IMR-90 (cell line): ENCODE measurements around the gene D2HGDH. TPM values are rescaled to one million over a fixed set of nuclear protein-coding genes. Genes with fewer than 3 reads are reported as not detected.

Experiments
- ATAC-seq: fragments of 200-7000 bp; cut with Tn5 transposase; 2 replicates; pipeline ENCODE4 v1.9.1; 2020; ENCODE audit warnings: low read depth, mild to moderate bottlenecking, moderate library complexity
- BruUV-seq: library from RNA; stranded (reverse); fragments of 400-500 nt; replicated peaks from 2 replicates; lab custom pipeline; 2021; lab: Mats Ljungman, UMichigan
- CTCF ChIA-PET: fragments of 300-600 bp; formaldehyde crosslinking; extraction: SDS; loops from one replicate; lab custom pipeline; 2021; ENCODE audit warnings: antibody characterized with exemption; lab: Yijun Ruan, JAX
- POLR2A ChIA-PET: fragments of 300-600 bp; sonication (Branson Sonifier 250); formaldehyde crosslinking; loops from one replicate; lab custom pipeline; 2022; ENCODE audit warnings: antibody characterized with exemption; ENCODE audit not compliant: unreplicated experiment; lab: Charles Lee
- DNase-seq: peaks from one replicate; pipeline ENCODE4 v3.0.0; 2013
- H2AFZ ChIP-seq: replicated peaks from 2 replicates; pipeline ENCODE3; 2013; ENCODE audit warnings: low read length, mild to moderate bottlenecking; ENCODE audit not compliant: poor library complexity
- H2AK5ac ChIP-seq: 2 replicates; pipeline ENCODE4 v1.6.1; 2013; ENCODE audit warnings: low read depth, low read length, inconsistent platforms
- H2AK9ac ChIP-seq: replicated peaks from 2 replicates; pipeline ENCODE3; 2013; ENCODE audit warnings: mild to moderate bottlenecking, low read depth, low read length, moderate library complexity; ENCODE audit not compliant: poor library complexity
- H2BK120ac ChIP-seq: 2 replicates; pipeline ENCODE4 v1.6.1; 2013; ENCODE audit warnings: low read depth, low read length, inconsistent platforms
- H2BK15ac ChIP-seq: 3 replicates; pipeline ENCODE4 v1.6.1; 2013; ENCODE audit warnings: low read depth, low read length, inconsistent platforms
- H2BK20ac ChIP-seq: 2 replicates; pipeline ENCODE4 v1.6.1; 2013; ENCODE audit warnings: low read depth, mild to moderate bottlenecking, inconsistent platforms, low read length, moderate library complexity
- H2BK5ac ChIP-seq: 2 replicates; pipeline ENCODE4 v1.6.1; 2013; ENCODE audit warnings: mild to moderate bottlenecking, low read depth, low read length, inconsistent platforms; ENCODE audit not compliant: poor library complexity, severe bottlenecking
- H3K14ac ChIP-seq: replicated peaks from 2 replicates; pipeline ENCODE4 v1.6.1; 2013; ENCODE audit warnings: low read depth, low read length, inconsistent platforms
- H3K18ac ChIP-seq: 2 replicates; pipeline ENCODE4 v1.6.1; 2013; ENCODE audit warnings: low read depth, low read length, control low read depth
- H3K23ac ChIP-seq: 2 replicates; pipeline ENCODE4 v1.6.1; 2013; ENCODE audit warnings: low read depth, low read length, inconsistent platforms
- H3K27ac ChIP-seq: 2 replicates; pipeline ENCODE4 v1.5.1; 2013; ENCODE audit warnings: mild to moderate bottlenecking, control low read depth, low read length; ENCODE audit not compliant: insufficient read depth
- H3K27me3 ChIP-seq: 2 replicates; pipeline ENCODE4 v1.6.1; 2013; ENCODE audit warnings: low read length; ENCODE audit not compliant: control insufficient read depth, insufficient read depth
- H3K36me3 ChIP-seq: 2 replicates; pipeline ENCODE4 v1.6.1; 2013; ENCODE audit warnings: low read length, mixed read lengths; ENCODE audit not compliant: control insufficient read depth, insufficient read depth
- H3K4ac ChIP-seq: 2 replicates; pipeline ENCODE4 v1.6.1; 2013; ENCODE audit warnings: low read depth, low read length, inconsistent platforms
- H3K4me1 ChIP-seq: 2 replicates; pipeline ENCODE4 v1.6.1; 2013; ENCODE audit warnings: low read length, mixed read lengths; ENCODE audit not compliant: control insufficient read depth, insufficient read depth
- H3K4me2 ChIP-seq: 2 replicates; pipeline ENCODE4 v1.6.1; 2013; ENCODE audit warnings: low read depth, mild to moderate bottlenecking, control low read depth, low read length, moderate library complexity
- H3K4me3 ChIP-seq: 2 replicates; pipeline ENCODE4 v1.5.1; 2013; ENCODE audit warnings: low read depth, mild to moderate bottlenecking, control low read depth, low read length, moderate library complexity; ENCODE audit not compliant: insufficient read depth
- H3K56ac ChIP-seq: 2 replicates; pipeline ENCODE4 v1.6.1; 2013; ENCODE audit warnings: low read length, inconsistent platforms; ENCODE audit not compliant: insufficient read depth; ENCODE audit errors: extremely low read depth
- H3K79me1 ChIP-seq, 2 experiments: 2 replicates each; pipeline ENCODE4 v1.6.1; 2013; ENCODE audit warnings: low read length in 2 of 2, inconsistent platforms in 1 of 2, low read depth in 1 of 2
- H3K9ac ChIP-seq: 2 replicates; pipeline ENCODE4 v1.6.1; 2013; ENCODE audit warnings: low read depth, low read length, control low read depth
- H3K9me1 ChIP-seq: 2 replicates; pipeline ENCODE4 v1.6.1; 2013; ENCODE audit warnings: low read length, inconsistent platforms; ENCODE audit not compliant: insufficient read depth
- H3K9me3 ChIP-seq: 2 replicates; pipeline ENCODE4 v1.6.1; 2013; ENCODE audit warnings: low read length; ENCODE audit not compliant: control insufficient read depth, insufficient read depth
- H4K20me1 ChIP-seq: 2 replicates; pipeline ENCODE4 v1.6.1; 2013; ENCODE audit warnings: low read length, inconsistent platforms; ENCODE audit not compliant: insufficient read depth
- H4K5ac ChIP-seq: 2 replicates; pipeline ENCODE4 v1.6.1; 2013; ENCODE audit warnings: mild to moderate bottlenecking, low read depth, low read length, control low read depth
- H4K8ac ChIP-seq, 2 experiments: 2 replicates each; pipeline ENCODE4 v1.6.1; 2013; ENCODE audit warnings: low read depth in 2 of 2, low read length in 2 of 2, control low read depth in 1 of 2, inconsistent platforms in 1 of 2
- H4K91ac ChIP-seq: 2 replicates; pipeline ENCODE4 v1.6.1; 2013; ENCODE audit warnings: low read depth, low read length, inconsistent platforms; ENCODE audit not compliant: insufficient read depth
- BHLHE40 ChIP-seq: fragments of 150-350 bp; IDR thresholded peaks from 2 replicates; pipeline ENCODE4 v1.6.1; 2016; ENCODE audit warnings: mild to moderate bottlenecking, low read depth, low read length
- CEBPB ChIP-seq: IDR thresholded peaks from 2 replicates; pipeline ENCODE4 v1.6.1; 2012; ENCODE audit warnings: low read depth, low read length, improper control_type of control experiment
- CHD1 ChIP-seq: IDR thresholded peaks from 2 replicates; pipeline ENCODE4 v1.6.1; 2012; ENCODE audit warnings: low read depth, low read length, improper control_type of control experiment
- CTCF ChIP-seq: conservative IDR thresholded peaks from 2 replicates; pipeline ENCODE4 v1.5.1; 2012; ENCODE audit warnings: mild to moderate bottlenecking, low read depth, low read length, improper control_type of control experiment
- FOS ChIP-seq: fragments of 150-350 bp; IDR thresholded peaks from 2 replicates; pipeline ENCODE4 v1.6.1; 2016; ENCODE audit warnings: low read depth, low read length
- MAFK ChIP-seq: IDR thresholded peaks from 2 replicates; pipeline ENCODE4 v1.6.1; 2012; ENCODE audit warnings: low read depth, low read length, improper control_type of control experiment
- MAZ ChIP-seq: IDR thresholded peaks from 2 replicates; pipeline ENCODE4 v1.6.1; 2012; ENCODE audit warnings: low read depth, mild to moderate bottlenecking, low read length, improper control_type of control experiment, moderate library complexity, borderline replicate concordance
- MXI1 ChIP-seq: IDR thresholded peaks from 2 replicates; pipeline ENCODE4 v1.6.1; 2012; ENCODE audit warnings: low read depth, mild to moderate bottlenecking, low read length, moderate library complexity, borderline replicate concordance
- NFE2L2 ChIP-seq: fragments of 150-350 bp; IDR thresholded peaks from 2 replicates; pipeline ENCODE4 v1.6.1; 2016; ENCODE audit warnings: low read depth, mild to moderate bottlenecking, low read length
- POLR2A ChIP-seq: IDR thresholded peaks from 2 replicates; pipeline ENCODE4 v1.6.1; 2012; ENCODE audit warnings: mild to moderate bottlenecking, low read depth, low read length
- RAD21 ChIP-seq: IDR thresholded peaks from 2 replicates; pipeline ENCODE4 v1.6.1; 2012; ENCODE audit warnings: low read length, improper control_type of control experiment
- RCOR1 ChIP-seq: IDR thresholded peaks from 2 replicates; pipeline ENCODE4 v1.6.1; 2012; ENCODE audit warnings: mild to moderate bottlenecking, low read length, improper control_type of control experiment; ENCODE audit not compliant: insufficient replicate concordance
- RFX5 ChIP-seq: IDR thresholded peaks from 2 replicates; pipeline ENCODE4 v1.8.0; 2012; ENCODE audit warnings: low read depth, mild to moderate bottlenecking, low read length, moderate library complexity
- SMC3 ChIP-seq: fragments of 150-350 bp; IDR thresholded peaks from 2 replicates; pipeline ENCODE4 v1.6.1; 2016; ENCODE audit warnings: low read depth, mild to moderate bottlenecking, antibody characterized with exemption, low read length, moderate library complexity
- WGBS, 2 experiments: methylation state at CpG; one replicate each; pipeline versions ENCODE4 v1.1.5 to v1.1.7; 2013; ENCODE audit warnings: missing lambda C conversion rate in 2 of 2; ENCODE audit not compliant: insufficient read length in 1 of 2; ENCODE audit errors: extremely low coverage in 2 of 2; 5-methylcytosine and 5-hydroxymethylcytosine counted together
- dilution Hi-C: fragments of 300-500 bp; cut with HindIII; formaldehyde crosslinking; loops from one replicate; pipeline ENCODE4 v1.14.3; 2018; ENCODE audit warnings: low sequenced_read_pairs; ENCODE audit not compliant: unreplicated experiment
- in situ Hi-C: fragments of 300-500 bp; cut with MboI; formaldehyde crosslinking; loops from 3 replicates; pipeline ENCODE4 v1.14.3; 2019; ENCODE audit warnings: low sequenced_read_pairs, inconsistent platforms, mixed read lengths
- intact Hi-C: fragments of 100-400 bp; cut with micrococcal nuclease; formaldehyde crosslinking; loops from 2 replicates; pipeline ENCODE4 v1.10.0; 2022
- polyA plus RNA-seq, 3 experiments: library from polyadenylated mRNA; depleted of rRNA; stranded (reverse); fragments of >200 nt; gene quantifications; 2 replicates each; pipeline ENCODE4 v1.2.3, GENCODE V29; 2012; ENCODE audit warnings: low replicate concordance in 1 of 3
- total RNA-seq: library from RNA; depleted of rRNA; stranded (reverse); fragments of >200 nt; gene quantifications from 2 replicates; pipeline ENCODE4 v1.2.3, GENCODE V29; 2012

The D2HGDH gene
- total and polyA plus RNA-seq, 2 of the 4 experiments (the other 2 are of a cell fraction), result 6.3 to 22.1 TPM

GRCh38 chr2:241767464-241768250, 33.2 kb downstream of the D2HGDH start:
- TF ChIP-seq CEBPB (no peak), MAFK (no peak), POLR2A (no peak), CTCF (no peak), MAZ (no peak), BHLHE40 (no peak), MXI1 (no peak), RFX5 (no peak), NFE2L2 (no peak), RAD21 (no peak), FOS (no peak), SMC3 (no peak), CHD1 (no peak), RCOR1 (no peak)
- H4K8ac ChIP-seq, result no peak overlapping the region
- 98% methylated on average over 6 of the region's 37 CpGs; no CpG with 5 or more reads in 1 of the 2 experiments for WGBS, 2 experiments
- H3K36me3 ChIP-seq, result peaks cover 12% of the 10 kb centered on the region
- no peaks in the 10 kb centered on the region for H3K9me1 ChIP-seq
- no peak overlapping the region for H3K9ac ChIP-seq
- no peak overlapping the region for H3K4me2 ChIP-seq
- H3K79me1 ChIP-seq, result no peaks in the 10 kb centered on the region
- no peak overlapping the region for H4K91ac ChIP-seq
- no peak overlapping the region for H3K23ac ChIP-seq
- no peaks in the 10 kb centered on the region for H3K9me3 ChIP-seq
- H4K5ac ChIP-seq, result no peak overlapping the region
- no peak overlapping the region for H2AFZ ChIP-seq
- dilution Hi-C loops (no loop called here), intact Hi-C loops (no loop called here), in situ Hi-C loops (no loop called here)
- no peak for ATAC-seq
- H3K4me1 ChIP-seq, result peaks cover 6% of the 10 kb centered on the region; the same call in 1 of the 2 replicates
- H2BK15ac ChIP-seq, result no peak overlapping the region
- no peak overlapping the region for H3K4ac ChIP-seq
- H4K20me1 ChIP-seq, result no peaks in the 10 kb centered on the region; the same call in 1 of the 2 replicates
- no peak overlapping the region for H3K56ac ChIP-seq
- no peak overlapping the region for H3K18ac ChIP-seq
- no peak overlapping the region for H3K14ac ChIP-seq
- ChIA-PET CTCF (no interaction called here), POLR2A (no interaction called here)
- H2BK120ac ChIP-seq, result no peak overlapping the region
- H3K27me3 ChIP-seq, result no peaks in the 10 kb centered on the region
- no TSS peak for BruUV-seq
- H2AK9ac ChIP-seq, result no peak overlapping the region
- no peak overlapping the region for H2BK20ac ChIP-seq
- H3K27ac ChIP-seq, result no peak overlapping the region
- no peak overlapping the region for H3K4me3 ChIP-seq
- no peak for DNase-seq
- H2AK5ac ChIP-seq, result no peak overlapping the region
- H2BK5ac ChIP-seq, result no peak overlapping the region
